CD1c-positive myeloid dendritic cell (primary cell): ENCODE measurements around the gene SPIRE1.
"Not testable (repeated sequence)": the region's sequence is repeated elsewhere in the genome, so short reads cannot be mapped to it uniquely, and the experiment has no call there.

Experiments
- DNase-seq: peaks from one replicate; pipeline ENCODE4 v3.0.0-alpha.2; 2016; ENCODE audit errors: extremely low spot score

Gene SPIRE1

GRCh38 chr18:12485479-12486105 lies 172.3 kb downstream of the SPIRE1 start:
- no peak for DNase-seq

GRCh38 chr18:12481915-12482314 lies 176.0 kb downstream of the SPIRE1 start:
- not testable (repeated sequence) for DNase-seq

DNA sequence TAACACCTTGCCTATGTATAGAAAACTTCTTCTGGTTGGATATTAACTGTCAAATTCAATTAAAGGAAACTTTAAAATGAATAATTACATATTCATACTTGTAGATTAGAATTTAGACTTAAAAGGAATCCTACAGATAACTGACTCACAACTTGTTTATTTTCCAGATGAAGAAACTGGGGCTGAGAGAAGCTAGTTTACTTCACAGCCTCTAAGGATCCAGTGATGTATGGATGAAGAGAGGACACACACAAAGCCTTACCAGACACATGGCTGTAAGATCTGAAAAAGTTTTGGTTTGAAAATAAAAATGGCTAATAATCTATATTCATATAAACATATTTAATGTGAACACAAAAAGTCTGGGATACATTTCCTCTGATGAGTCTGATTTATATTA lies 177.9 kb downstream of the SPIRE1 start:
- DNase-seq, result no peak

- DNase-seq, result no peak
Measured at GRCh38 chr18:12479536-12479935, 178.4 kb downstream of the SPIRE1 start.

DNA sequence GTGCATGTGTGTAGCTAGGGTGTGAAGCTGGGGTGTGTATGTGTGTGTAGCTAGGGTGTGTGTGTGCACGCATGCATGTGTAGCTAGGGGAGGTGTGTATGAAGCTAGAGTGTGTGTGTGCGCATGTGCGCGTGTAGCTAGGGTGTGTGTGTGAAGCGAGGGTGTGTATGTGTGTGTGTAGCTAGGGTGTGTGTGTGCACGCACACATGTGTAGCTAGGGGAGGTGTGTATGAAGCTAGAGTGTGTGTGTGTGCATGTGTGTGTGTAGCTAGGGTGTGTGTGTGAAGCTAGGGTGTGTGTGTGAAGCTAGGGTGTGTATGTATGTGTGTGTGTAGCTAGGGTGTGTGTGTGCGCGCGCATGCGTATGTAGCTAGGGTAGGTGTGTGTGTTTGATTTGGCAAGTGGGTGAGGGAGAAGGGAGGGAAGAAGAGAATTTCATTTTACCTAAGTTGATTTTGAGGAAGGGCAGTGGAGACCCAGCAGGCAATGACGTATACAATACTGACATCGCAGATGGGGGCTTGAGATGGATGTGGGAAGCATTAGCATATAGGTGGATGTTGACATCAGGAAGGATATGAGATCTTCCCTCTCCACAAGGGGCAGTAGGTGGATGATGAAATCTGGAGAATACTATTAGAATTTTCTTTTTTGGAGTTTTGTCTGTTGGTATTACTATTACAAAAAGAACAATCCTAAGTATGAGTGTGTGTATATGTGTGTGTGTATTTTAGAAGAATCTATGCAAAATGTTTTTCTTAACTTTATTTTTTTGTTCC lies 179.4 kb downstream of the SPIRE1 start:
- DNase-seq, result no peak

DNA sequence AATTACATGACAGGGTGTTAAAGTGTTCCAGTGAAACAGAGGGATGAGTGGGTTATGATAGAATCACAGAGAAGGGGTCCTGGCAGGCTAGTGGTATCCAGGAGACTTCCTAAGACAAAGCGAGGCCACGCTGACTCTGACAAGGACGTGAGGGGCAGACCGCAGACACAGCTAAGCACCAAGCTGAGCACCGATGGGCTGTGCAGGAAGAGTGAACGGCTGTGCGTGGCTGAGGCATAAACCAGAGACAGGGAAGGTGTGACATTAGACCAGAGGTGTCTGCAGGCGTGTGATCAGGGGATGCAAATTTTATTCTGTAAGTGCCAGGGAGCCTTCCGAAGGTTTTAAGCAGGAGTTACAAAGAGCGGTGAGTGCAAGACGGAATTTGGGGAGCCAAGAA lies 180.3 kb downstream of the SPIRE1 start:
- DNase-seq, result no peak

DNA sequence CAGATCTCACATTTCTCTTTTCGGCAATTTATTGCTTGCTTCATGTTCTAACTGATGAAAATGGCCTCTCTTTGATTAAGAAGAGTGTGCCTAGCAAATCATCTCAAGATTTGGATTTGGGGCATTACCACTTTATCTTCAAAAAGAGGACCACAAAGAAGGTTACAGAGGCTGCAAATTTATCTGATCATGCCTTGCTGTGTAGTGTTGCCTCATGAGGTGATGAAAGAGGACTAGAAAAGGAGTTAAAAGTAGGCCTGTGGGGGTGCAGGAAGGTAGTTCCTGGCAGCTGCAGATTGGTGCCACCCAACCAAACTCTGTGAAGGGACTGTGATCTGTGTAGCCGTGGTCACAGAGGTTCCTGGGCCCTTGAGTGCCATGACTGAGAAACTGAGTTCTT lies 181.0 kb downstream of the SPIRE1 start:
- no peak for DNase-seq

DNA sequence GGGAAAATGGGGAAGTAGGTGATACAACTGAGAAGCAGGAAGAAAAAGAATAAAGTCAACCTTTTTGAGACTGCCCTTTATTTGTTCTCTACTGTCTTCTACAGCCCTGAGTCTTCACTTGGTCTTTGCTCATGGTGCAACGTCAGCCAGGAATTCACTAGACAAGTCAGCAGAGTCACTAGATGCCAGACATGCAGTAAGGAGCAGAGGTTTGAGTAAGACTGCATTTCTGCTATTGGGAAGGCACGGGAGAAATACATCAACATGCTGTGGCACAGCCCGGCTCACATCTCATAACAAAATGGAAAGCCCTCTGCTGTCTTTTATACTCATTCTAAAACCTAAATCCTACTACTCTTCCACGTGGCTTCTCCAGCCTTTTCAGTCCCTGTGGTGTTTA lies 183.0 kb downstream of the SPIRE1 start:
- no peak for DNase-seq

- no peak for DNase-seq
Measured at GRCh38 chr18:12474146-12474545, 183.8 kb downstream of the SPIRE1 start.

GRCh38 chr18:12470382-12471075 lies 187.4 kb downstream of the SPIRE1 start:
- no peak for DNase-seq

DNA sequence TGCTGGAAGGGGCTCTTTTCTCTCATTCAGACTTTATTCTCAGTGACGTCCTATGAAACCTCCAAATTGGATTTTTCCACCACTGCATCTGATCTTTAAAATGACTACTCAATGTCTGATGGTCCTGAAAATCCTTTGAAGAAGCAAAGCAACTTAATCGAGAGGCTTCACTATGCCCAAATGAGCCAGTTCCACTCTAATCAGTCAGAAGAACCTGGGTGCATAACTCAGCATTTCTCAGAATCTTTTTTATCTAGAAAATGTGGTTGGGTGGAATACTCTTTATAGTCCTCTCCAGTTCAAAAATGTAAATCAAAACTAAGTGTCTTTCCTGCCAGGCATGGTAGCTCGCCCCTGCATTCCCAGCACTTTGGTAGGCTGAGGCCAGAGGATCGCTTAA lies 189.5 kb downstream of the SPIRE1 start:
- DNase-seq, result no peak

GRCh38 chr18:12464731-12465130 lies 193.2 kb downstream of the SPIRE1 start:
- DNase-seq, result no peak

DNA sequence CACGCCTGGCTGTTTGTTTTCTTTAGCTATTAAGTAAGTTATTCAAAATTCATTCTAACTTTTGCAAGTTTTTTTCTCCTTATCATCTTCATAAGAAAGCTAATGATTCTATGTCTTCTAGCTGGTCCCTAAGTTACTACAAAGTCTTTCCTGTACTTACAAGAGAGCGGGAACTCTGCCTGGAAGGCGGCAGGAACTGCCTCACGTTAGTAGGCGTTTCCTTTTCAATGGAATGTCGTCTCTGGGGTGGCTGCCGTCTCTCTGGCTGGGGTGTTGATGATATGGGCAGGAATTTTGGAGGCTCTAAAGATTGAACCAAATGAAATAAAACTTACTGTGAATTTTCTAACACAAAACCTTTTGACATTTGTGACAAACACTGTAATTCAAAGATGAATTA lies 194.7 kb downstream of the SPIRE1 start:
- DNase-seq, result no peak

GRCh38 chr18:12462242-12462641 lies 195.7 kb downstream of the SPIRE1 start:
- DNase-seq, result no peak

DNA sequence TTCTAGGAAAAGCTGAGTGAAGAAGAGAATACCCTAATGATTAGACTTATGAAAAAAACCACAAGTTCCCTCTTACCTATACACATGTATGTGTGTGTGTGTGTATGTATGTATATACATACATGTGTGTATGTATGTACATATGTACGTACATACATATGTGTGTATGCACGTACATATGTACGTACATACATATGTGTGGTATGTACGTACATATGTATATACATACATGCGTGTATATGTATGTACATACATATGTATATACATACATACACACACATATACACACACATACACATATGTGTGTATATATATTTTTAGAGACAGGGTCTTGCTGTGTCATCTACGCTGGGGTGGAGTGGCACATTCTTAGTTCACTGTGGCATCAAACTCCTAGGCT lies 196.6 kb downstream of the SPIRE1 start:
- DNase-seq, result no peak

GRCh38 chr18:12460874-12461273 lies 197.0 kb downstream of the SPIRE1 start:
- no peak for DNase-seq

- no peak for DNase-seq
Measured at GRCh38 chr18:12458771-12459170, 199.1 kb downstream of the SPIRE1 start.

DNA sequence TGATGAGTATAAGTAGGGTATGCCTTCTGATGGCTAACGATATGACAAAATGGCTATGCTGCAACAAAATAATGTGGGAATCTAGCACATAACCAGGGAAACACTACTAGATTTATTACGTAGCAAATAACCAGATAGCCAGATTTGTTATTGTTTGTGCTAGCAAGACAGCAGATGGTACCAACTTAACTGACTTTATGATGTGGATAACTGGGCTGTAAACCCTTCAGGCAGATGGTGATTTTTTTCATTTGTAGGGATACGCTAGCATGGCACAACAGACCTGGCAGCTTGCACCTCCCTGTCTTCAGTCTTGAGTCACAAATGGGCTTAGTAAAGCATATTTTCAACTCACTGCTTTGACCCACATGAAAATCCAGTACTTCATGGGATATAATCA lies 201.5 kb downstream of the SPIRE1 start:
- DNase-seq, result no peak

DNA sequence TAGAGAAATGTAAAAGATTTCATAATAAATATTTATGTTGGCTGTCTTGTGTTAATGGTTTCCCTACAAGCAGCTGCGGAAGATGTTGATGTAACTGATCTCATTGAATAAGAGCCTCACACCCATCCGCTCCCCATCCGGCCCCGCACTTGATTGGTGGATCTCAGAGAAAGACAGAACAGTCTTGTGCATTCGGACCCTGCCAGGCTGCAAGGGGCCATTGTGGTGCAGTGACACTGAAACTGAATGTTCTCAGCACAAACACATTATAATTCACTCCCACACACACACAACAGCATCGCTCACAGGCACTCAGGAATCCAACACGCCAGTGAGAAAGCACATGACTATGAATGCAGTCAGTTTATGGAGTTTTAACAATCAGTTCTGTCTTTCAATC lies 202.4 kb downstream of the SPIRE1 start:
- DNase-seq, result no peak

- no peak for DNase-seq
Measured at GRCh38 chr18:12452784-12453183, 205.1 kb downstream of the SPIRE1 start.

DNA sequence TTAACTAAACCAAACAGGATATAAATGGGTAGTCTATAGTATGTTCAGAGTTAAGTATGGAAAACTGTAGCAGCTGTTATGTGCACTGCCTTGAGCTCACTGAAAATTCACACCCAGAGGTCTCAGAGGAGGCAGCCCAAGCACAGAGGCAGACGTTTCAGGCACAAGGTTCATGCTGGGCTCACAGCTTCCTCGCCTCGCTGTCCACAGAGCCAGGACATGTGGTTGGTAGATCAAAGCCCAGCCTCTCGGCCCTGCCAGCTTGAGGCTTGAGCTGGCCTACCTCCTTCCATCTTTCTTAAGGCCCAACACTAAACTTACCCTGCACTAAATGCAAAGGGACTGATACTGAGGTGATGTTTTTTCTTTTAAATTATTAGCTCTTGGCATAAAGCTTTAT lies 206.5 kb downstream of the SPIRE1 start:
- no peak for DNase-seq

- DNase-seq, result no peak
Measured at GRCh38 chr18:12449051-12449785, 208.7 kb downstream of the SPIRE1 start.
